Smooth muscle cell (in vitro differentiated cells): ENCODE data around the gene HSH2D. TPM values are rescaled to one million over a fixed set of nuclear protein-coding genes. Genes with fewer than 3 reads are reported as not detected.

ENCODE experiments used
- DNase-seq: peaks from one replicate; lab custom pipeline; 2025; ENCODE audit not compliant: unreplicated experiment; lab: John Stamatoyannopoulos, UW
- H2AFZ ChIP-seq: fragments of 200-600 bp; sonication (generic); 2 replicates; pipeline ENCODE4 v1.6.0; 2016; ENCODE audit warnings: antibody characterized with exemption, low read depth, mild to moderate bottlenecking
- H3F3A ChIP-seq: fragments of 200-600 bp; sonication (generic); 2 replicates; pipeline ENCODE4 v1.6.0; 2017; ENCODE audit warnings: antibody characterized with exemption, low read depth
- H3K27ac ChIP-seq: fragments of 200-600 bp; sonication (generic); 2 replicates; pipeline ENCODE4 v1.5.1; 2016; ENCODE audit warnings: low read depth, mild to moderate bottlenecking
- H3K27me3 ChIP-seq: fragments of 200-600 bp; sonication (generic); 2 replicates; pipeline ENCODE4 v1.6.1; 2016; ENCODE audit warnings: low read depth, mild to moderate bottlenecking
- H3K36me3 ChIP-seq: fragments of 200-600 bp; sonication (generic); 2 replicates; pipeline ENCODE4 v1.5.1; 2016; ENCODE audit warnings: low read depth
- H3K4me1 ChIP-seq: fragments of 200-600 bp; sonication (generic); 2 replicates; pipeline ENCODE4 v1.5.1; 2016; ENCODE audit warnings: low read depth
- H3K4me2 ChIP-seq: fragments of 200-600 bp; sonication (generic); 2 replicates; pipeline ENCODE4 v1.6.0; 2016; ENCODE audit warnings: mild to moderate bottlenecking
- H3K4me3 ChIP-seq: fragments of 200-600 bp; sonication (generic); 2 replicates; pipeline ENCODE4 v1.5.1; 2016; ENCODE audit warnings: mild to moderate bottlenecking
- H3K79me2 ChIP-seq: fragments of 200-600 bp; sonication (generic); 2 replicates; pipeline ENCODE4 v1.6.0; 2016; ENCODE audit warnings: low read depth, mild to moderate bottlenecking
- H3K9ac ChIP-seq: fragments of 200-600 bp; sonication (generic); 2 replicates; pipeline ENCODE4 v1.6.0; 2016; ENCODE audit warnings: low read depth
- H3K9me3 ChIP-seq: fragments of 200-600 bp; sonication (generic); replicated peaks from 2 replicates; pipeline ENCODE4 v1.5.1; 2016; ENCODE audit warnings: low read depth
- H4K20me1 ChIP-seq: fragments of 200-600 bp; sonication (generic); 2 replicates; pipeline ENCODE4 v1.6.0; 2016; ENCODE audit warnings: low read depth
- WGBS: methylation state at CpG from one replicate; pipeline ENCODE4 v1.1.7; 2016; ENCODE audit warnings: low lambda C conversion rate; 5-methylcytosine and 5-hydroxymethylcytosine counted together
- polyA plus RNA-seq: library from polyadenylated mRNA; unstranded; fragments of >200 nt; fragmentation: Nextera tagmentation; extraction: Ambion mirVana; gene quantifications from 2 replicates; pipeline ENCODE4 v1.2.1, GENCODE V29; 2016
- total RNA-seq: library from RNA; depleted of rRNA; stranded (reverse); fragments of >200 nt; gene quantifications from 2 replicates; pipeline ENCODE4 v1.2.3, GENCODE V29; 2014
- TF ChIP-seq, protein P1 (sequence below): fragments of 200-600 bp; sonication (generic); IDR thresholded peaks from 2 replicates; pipeline ENCODE4 v1.5.1; 2017; ENCODE audit warnings: borderline replicate concordance, mild to moderate bottlenecking, antibody characterized with exemption; ENCODE audit not compliant: insufficient read depth, poor library complexity, severe bottlenecking

The HSH2D gene
- total and polyA plus RNA-seq, 2 experiments from 2014 or later, result 0.17 TPM; not detected in 1

DNA sequence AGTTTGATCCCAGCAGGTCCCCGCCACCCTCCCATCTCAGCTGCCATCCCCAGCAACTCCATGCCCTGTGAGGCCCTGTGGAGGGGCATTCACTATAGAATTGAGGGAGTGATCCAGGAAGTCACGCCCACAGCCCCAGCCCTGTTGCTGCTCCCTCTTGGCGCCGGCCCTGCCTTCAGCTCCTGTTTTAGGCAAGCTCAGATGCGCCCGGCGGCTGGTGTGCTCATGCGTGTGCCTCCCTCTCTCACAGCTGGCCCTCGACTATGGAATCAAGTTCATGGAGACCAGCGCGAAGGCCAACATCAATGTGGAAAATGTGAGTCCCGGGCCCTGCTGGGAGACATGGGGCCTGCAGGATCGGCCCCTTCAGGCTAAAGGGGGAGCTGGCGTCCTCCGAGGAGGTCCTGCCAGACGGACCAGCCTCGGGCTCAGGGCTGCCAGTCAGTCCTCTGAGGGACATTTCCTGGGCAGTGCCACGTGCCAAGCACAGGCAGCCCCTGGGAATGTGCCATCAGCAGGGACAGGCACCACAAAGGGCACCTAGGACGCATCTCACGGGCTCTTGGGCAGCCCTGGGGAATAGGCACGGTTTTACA lies 15.6 kb upstream of the HSH2D start:
- 98% methylated on average over 21 of the region's 21 CpGs for WGBS

DNA sequence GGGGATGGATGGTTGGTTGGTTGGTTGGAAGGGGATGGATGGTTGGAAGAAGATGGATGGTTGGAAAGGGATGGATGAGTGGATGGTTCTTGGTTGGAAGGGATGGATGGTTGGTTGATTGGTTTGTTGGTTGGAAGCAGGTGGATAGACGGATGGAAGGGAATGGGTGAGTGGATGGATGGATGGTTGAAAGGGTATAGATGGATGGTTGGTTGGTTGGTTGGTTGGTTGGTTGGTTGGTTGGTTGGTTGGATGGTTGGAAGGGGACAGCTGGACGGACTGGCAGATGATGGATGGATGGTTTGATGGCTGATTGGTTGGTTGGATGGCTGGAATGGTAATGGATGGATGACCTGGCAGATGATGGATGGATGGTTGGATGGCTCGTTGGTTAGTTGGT lies 11.8 kb upstream of the HSH2D start:
- H3F3A ChIP-seq, result no peaks in the 10 kb centered on the region
- TF ChIP-seq, protein P1, sequence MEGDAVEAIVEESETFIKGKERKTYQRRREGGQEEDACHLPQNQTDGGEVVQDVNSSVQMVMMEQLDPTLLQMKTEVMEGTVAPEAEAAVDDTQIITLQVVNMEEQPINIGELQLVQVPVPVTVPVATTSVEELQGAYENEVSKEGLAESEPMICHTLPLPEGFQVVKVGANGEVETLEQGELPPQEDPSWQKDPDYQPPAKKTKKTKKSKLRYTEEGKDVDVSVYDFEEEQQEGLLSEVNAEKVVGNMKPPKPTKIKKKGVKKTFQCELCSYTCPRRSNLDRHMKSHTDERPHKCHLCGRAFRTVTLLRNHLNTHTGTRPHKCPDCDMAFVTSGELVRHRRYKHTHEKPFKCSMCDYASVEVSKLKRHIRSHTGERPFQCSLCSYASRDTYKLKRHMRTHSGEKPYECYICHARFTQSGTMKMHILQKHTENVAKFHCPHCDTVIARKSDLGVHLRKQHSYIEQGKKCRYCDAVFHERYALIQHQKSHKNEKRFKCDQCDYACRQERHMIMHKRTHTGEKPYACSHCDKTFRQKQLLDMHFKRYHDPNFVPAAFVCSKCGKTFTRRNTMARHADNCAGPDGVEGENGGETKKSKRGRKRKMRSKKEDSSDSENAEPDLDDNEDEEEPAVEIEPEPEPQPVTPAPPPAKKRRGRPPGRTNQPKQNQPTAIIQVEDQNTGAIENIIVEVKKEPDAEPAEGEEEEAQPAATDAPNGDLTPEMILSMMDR, result no peak
- H4K20me1 ChIP-seq, result peaks cover 3% of the 10 kb centered on the region
- no peaks in the 10 kb centered on the region for H3K79me2 ChIP-seq
- peaks cover 10% of the 10 kb centered on the region for H3K36me3 ChIP-seq
- no peak overlapping the region for H3K4me3 ChIP-seq
- H3K27ac ChIP-seq, result no peak overlapping the region
- no peaks in the 10 kb centered on the region for H3K9me3 ChIP-seq
- no peaks in the 10 kb centered on the region for H3K4me1 ChIP-seq
- H2AFZ ChIP-seq, result no peak overlapping the region
- 89% methylated on average over 3 of the region's 3 CpGs for WGBS
- no peaks in the 10 kb centered on the region for H3K27me3 ChIP-seq
- H3K4me2 ChIP-seq, result no peak overlapping the region
- DNase-seq, result no peak
- no peak overlapping the region for H3K9ac ChIP-seq

More for the DNA sequence above, 15.6 kb upstream of the HSH2D start:
- peaks cover 3% of the 10 kb centered on the region for H3K36me3 ChIP-seq
- H3K79me2 ChIP-seq, result no peaks in the 10 kb centered on the region
- no peak overlapping the region for H2AFZ ChIP-seq
- no peak overlapping the region for H3K4me3 ChIP-seq
- DNase-seq, result no peak
- no peak overlapping the region for H3K4me2 ChIP-seq
- H3K9ac ChIP-seq, result no peak overlapping the region
- H4K20me1 ChIP-seq, result peaks cover 6% of the 10 kb centered on the region
- H3K27me3 ChIP-seq, result no peaks in the 10 kb centered on the region
- H3F3A ChIP-seq, result no peaks in the 10 kb centered on the region
- TF ChIP-seq, protein P1, result no peak
- no peaks in the 10 kb centered on the region for H3K9me3 ChIP-seq
- H3K27ac ChIP-seq, result no peak overlapping the region
- H3K4me1 ChIP-seq, result no peaks in the 10 kb centered on the region

DNA sequence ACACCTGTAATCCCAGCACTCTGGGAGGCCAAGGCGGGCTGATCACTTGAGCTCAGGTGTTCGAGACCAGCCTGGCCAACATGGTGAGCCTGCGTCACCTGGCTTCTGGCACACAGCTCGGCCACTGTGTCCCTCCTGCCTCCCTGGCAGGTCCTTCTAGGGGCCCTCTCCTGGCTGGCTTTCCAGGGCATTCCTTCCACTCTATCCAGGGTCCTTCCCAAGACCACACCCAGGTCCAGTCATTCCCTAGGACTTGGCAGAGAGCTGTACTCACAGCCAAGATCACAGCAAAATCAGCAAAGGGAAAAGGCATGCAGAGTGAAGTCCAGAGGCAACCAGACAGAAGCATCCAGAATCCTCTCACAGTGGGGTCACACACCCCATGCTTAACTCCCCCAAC lies 9.7 kb upstream of the HSH2D start:
- H3K4me3 ChIP-seq, result no peak overlapping the region
- no peaks in the 10 kb centered on the region for H3K27me3 ChIP-seq
- no peak overlapping the region for H3K9ac ChIP-seq
- H2AFZ ChIP-seq, result no peak overlapping the region
- H3K27ac ChIP-seq, result no peak overlapping the region
- no peaks in the 10 kb centered on the region for H3F3A ChIP-seq
- H3K79me2 ChIP-seq, result no peaks in the 10 kb centered on the region
- DNase-seq, result no peak
- peaks cover 10% of the 10 kb centered on the region for H3K36me3 ChIP-seq
- H4K20me1 ChIP-seq, result peaks cover 3% of the 10 kb centered on the region
- TF ChIP-seq, protein P1, result no peak
- H3K4me2 ChIP-seq, result no peak overlapping the region
- no peaks in the 10 kb centered on the region for H3K4me1 ChIP-seq
- H3K9me3 ChIP-seq, result no peaks in the 10 kb centered on the region
- WGBS, result 95% methylated on average over 4 of the region's 4 CpGs

DNA sequence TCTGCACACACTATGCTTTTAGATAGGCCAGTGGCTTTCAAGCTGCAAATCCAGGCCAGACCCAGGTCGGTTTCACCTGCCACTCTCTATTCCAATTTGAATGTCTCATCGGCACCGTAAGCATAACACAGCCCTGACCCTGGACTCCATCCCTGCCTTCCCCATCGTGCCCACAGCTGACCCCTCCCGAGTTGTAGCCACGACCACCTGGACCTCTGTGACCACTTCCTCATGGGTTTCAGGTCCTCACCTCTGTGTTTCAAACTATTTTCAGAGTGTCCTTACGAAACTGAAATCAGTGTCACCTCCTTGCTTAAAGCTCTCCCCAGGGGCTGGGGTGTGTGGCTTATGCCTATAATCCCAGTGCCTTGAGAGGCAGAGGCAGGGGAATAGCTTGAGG lies 9.0 kb upstream of the HSH2D start:
- H3K4me3 ChIP-seq, result no peak overlapping the region
- H4K20me1 ChIP-seq, result peaks cover 3% of the 10 kb centered on the region
- no peak overlapping the region for H3K27ac ChIP-seq
- no peak for DNase-seq
- H3K36me3 ChIP-seq, result peaks cover 10% of the 10 kb centered on the region
- H3K4me2 ChIP-seq, result no peak overlapping the region
- no peaks in the 10 kb centered on the region for H3F3A ChIP-seq
- no peak overlapping the region for H2AFZ ChIP-seq
- H3K4me1 ChIP-seq, result no peaks in the 10 kb centered on the region
- TF ChIP-seq, protein P1, result no peak
- H3K9me3 ChIP-seq, result no peaks in the 10 kb centered on the region
- 92% methylated on average over 7 of the region's 7 CpGs for WGBS
- no peak overlapping the region for H3K9ac ChIP-seq
- H3K27me3 ChIP-seq, result no peaks in the 10 kb centered on the region
- no peaks in the 10 kb centered on the region for H3K79me2 ChIP-seq
